HG02588 (cell line): ENCODE data around the gene KLK14.

Source experiments
- ATAC-seq: cut with Tn5 transposase; IDR thresholded peaks from one replicate; pipeline ENCODE4 v1.9.1; 2021; ENCODE audit warnings: mild to moderate bottlenecking, moderate library complexity; ENCODE audit not compliant: unreplicated experiment

The KLK14 gene

DNA sequence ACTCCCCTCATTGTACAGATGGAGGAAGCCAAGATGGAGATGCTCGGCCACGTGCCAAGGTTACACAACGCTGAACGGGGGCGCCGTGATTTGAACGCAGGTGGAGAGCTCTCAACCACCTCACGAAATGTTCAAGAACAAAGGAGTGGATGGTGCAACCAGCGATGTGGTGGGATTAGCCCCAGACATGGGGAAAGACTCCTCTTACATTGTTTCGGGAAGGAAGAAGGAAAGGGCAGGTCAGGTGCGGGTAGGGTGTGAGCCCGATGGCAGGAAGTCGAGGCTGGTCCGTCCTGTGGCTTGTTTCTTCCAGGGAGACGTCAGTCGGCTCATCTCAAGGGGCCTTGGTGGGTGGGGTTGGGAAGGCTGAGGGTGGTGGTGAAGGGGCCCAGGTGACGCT, 7.1 kb upstream of the KLK14 start:
- ATAC-seq: no peak

DNA sequence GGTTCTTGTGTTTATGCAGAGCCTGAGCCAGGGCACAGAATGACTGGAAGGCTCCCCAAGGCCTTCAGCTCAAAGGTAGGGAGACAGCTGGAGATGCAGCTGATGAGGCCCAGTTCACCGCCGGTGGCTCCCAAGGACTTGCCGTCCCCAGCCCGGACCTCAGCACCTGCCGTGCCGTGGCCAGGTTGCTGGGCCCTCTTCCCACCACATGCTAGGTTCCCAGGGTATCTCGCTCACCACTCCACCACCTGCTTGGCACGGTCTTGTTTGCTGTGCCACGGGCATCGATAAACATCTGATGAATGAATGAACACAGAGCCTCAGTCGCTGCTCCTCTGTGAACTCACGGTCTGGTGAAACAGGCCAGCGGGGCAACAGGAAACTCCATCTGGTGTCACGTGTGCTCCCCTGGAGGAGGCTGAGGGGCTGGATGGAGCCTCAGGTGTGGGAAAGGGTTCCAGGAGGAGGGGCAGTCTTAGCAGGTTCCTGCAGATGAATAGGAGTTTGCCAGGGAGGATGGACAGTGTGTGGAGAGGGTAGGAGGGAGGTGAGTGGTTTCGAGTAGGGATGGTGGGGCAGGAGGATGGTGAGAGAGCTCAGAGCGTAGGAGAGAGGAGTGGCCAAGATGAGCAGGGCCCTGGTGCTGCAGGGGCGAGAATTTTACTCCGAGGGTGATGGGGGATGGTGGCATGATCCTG, 3.6 kb upstream of the KLK14 start:
- ATAC-seq: no peak

DNA sequence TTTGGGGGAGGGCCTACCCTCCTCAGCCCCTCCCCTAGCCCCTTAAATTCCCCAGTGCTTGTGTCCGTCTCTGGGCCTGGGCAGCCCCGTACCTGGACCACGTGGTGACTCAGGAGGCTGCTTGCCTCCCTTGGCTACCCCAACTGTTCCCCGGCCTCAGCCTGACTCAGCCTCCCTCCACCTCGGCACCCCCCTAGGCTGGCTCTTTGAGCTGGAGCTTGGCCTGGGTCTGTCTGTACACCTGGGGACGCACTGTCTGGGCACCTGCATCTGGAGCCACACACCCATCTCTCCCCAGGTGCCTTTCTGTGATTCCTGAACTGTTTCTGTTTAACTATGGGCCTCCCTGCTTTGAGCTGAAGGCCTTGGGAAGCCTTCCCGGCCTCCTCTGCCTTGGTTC, 1.8 kb upstream of the KLK14 start:
- no peak for ATAC-seq

DNA sequence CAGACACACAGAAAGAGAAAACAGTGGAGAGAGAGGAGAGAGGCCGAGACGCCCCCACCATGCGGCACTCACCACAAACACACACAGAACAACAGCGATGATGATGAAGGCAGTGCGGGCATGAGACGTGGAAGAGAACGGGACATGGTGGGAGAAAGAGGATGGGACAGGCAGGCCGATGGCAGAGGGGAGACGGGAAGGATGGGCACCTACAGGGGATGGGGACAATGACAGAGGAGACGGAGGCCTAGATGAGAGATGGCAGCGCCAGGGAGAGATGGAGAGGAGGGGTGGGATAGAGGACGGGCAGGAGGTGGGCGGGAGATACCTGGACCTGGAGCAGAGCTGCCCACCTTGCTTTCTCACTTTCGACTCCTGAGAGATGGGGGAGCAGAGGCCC, 1.1 kb upstream of the KLK14 start:
- no peak for ATAC-seq

DNA sequence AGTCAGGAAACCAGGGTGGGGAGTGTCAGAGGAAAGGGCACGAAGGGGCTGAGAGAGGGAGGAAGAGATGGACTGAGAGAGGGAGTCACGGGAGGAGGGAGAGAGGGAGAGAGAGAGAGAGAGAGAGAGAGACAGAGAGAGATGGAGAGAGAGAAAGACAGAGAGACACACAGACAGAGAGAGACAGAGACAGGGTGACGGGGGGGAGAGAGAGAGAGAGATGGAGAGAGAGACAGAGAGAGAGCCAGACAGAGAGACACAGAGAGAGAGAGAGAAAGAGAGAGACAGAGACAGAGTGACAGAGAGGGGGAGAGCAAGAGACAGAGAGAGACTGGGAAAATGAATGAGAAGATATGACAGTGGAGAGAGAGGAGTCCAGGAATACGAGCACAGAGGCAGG, 494 bp upstream of the KLK14 start:
- no peak for ATAC-seq

DNA sequence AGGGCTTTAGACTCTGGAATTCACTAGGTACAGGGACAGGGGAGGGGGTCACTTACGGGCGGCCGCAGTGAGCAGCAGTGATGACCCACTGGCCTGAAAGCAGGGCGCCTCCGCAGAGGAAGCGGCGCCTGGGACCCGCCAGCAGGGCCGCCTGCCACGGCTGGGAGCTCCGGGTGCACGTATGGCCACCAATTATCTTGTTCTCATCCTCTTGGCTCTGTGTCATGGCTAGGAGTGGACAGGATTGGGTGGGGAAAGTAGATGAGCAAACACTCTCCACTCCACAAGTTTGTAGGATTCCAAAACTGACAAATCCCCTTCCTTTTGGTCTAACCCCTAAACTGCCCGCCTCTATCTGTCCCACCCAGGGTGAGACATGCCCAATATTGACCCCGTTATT, 1.2 kb downstream of the KLK14 start:
- ATAC-seq: no peak

DNA sequence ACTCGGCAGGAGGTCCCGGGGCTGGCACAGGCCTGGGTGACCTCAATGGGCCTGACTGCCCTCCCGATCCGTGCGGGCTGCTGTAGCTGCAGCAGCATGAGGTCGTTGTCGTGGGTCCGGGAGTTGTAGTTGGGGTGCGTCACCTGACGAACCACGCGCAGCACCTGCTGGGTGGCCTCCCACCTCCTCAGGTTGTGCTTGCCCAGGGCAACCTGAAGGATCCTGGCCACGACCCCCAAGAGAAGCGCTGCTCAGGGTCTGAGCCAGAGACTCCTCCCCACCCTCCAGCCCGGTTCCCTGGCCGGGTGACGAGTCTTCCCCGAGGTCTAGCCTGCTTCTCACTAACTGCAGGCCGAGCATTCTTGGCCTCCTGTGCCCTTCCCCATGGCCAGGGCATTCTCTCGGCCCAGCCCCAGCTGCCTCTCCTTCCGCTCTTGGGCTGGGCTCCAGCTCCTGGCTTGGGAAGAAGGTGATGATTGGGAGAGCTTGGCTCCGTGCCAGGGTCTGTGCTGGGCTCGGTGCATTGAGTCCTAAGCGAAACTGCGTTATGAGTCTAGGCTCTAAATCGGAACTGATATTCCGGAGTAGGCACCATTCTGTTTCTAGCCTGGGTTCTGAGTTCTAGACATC, 3.1 kb downstream of the KLK14 start:
- no peak for ATAC-seq

DNA sequence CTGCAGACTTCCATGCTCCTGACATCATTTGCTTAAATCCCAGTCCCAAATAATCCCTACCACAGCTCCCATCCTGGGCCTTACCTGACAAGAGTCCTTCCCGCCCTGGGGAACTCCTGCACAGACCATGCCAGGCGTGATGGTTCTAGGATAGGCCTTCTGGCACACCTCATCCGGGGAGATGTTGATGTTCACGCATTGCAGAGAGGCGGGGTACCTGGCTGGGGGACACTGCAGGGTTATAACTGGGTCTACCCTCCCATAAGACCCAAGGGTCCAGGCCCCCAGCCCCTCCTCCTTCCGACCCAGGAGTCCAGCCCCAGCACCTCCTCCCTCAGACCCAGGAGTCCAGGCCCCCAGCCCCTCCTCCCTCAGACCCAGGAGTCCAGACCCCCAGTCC, 4.0 kb downstream of the KLK14 start:
- no peak for ATAC-seq

DNA sequence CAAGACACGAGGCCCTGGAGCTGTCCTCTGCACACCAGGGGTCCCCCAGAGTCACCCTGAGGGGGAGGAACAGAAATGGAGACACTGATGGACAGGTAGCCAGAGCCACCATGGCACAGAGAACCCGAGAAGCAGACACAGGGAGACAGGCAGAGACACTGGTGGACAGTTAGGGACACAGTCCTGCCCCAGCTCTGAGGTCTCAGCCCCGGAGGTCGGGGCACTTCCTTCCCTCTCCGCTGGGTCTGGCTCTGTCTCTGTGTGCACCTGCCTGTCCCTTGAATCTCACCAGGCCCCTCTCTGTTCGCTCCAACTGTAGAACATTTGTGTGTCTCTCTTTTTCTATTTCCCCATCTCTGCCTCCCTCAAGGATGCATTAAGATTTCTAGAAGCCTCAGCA, 4.6 kb downstream of the KLK14 start:
- ATAC-seq: no peak

DNA sequence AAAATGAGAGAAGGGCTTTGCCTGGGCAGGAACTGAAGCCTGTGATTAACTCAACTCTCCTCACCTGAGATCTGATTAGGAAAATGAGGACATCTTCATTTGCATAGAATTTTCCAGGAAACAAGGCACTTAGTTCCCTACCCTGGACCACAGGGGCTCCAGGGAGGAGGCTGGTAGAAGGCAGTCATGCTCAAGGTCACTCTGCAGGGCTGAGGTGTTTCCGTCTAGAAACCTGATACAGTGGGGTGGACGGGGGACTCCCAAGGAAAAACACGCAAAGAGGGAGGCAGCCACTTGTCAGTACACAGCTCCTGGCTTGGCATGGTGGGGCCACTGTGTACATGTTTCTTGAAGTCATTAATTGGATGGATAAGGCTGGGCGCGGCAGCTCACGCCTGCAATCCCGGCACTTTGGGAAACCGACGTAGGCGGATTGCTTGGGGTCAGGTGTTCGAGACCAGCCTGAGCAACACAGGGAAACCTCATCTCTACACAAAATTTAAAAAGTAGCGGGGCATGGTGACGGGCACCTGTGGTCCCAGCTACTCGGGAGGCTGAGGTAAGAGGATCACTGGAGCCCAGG, 6.0 kb downstream of the KLK14 start:
- no peak for ATAC-seq

DNA sequence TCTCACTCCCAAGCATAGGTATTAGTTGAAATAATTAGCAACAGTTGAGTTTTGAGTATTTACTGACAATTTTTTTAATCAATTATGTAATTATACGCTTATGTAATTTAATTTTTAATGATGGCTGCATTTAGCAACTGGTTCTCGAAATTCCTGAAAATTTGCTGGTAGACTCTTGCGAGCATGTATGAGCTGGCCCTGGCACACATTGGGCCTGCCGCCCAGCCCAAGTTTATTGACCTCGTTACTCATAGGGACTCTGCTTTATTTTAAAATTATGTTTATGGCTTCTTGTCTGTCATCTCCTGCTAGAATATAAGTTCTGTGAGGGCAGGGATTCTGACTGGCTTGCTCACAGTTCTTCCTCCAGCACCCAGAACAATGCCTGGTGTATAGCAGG, 6.7 kb downstream of the KLK14 start:
- no peak for ATAC-seq

DNA sequence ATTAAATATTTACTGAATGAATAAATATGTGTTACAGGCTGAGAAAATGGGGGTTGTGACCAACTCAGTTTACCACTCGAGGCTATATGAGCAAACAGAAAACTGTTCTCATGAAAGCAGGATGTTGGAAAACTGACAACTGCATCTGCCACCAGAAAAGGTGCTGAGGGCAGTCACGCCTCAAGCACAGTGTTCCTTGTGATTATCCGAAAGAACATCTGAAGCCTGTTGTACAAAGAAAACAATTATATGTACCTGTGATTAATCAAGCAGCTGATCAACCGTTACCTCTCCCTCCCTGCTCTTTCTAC, 11.6 kb downstream of the KLK14 start:
- no peak for ATAC-seq

DNA sequence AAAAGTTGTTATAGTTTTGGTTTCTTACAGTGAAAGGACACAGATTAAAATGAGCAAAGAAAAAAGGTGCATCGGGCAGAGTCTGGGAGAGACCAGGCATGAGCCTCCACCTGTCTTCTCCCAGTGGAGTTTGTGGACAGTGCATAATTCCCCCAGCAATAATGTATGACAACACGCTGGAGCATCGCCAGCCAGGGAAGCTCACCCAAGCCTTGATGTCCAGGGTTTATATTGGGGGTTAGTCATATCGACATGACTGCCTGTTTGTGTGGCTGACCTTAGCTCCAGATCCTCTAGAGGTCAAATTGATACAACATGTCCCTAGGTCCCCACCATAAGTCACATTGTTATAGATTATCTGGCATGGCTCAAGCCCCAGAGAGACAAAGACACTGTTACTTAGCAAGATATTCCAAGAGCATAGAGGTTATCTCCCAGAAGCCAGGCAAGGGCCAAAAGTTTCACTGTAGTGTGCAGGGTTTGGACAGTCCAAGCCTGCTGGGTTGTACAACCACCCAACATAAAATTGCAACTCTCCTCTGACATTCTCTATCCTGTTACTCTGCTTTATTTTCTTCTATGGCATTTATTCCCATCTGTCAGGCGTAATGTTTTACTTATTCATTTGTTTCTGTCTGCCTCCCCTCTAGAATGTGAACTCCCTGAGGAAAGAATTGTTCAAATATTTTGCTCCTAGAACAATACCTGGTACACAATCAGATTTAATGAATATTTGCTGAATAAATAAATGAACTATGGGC, 12.2 kb downstream of the KLK14 start:
- ATAC-seq: no peak

DNA sequence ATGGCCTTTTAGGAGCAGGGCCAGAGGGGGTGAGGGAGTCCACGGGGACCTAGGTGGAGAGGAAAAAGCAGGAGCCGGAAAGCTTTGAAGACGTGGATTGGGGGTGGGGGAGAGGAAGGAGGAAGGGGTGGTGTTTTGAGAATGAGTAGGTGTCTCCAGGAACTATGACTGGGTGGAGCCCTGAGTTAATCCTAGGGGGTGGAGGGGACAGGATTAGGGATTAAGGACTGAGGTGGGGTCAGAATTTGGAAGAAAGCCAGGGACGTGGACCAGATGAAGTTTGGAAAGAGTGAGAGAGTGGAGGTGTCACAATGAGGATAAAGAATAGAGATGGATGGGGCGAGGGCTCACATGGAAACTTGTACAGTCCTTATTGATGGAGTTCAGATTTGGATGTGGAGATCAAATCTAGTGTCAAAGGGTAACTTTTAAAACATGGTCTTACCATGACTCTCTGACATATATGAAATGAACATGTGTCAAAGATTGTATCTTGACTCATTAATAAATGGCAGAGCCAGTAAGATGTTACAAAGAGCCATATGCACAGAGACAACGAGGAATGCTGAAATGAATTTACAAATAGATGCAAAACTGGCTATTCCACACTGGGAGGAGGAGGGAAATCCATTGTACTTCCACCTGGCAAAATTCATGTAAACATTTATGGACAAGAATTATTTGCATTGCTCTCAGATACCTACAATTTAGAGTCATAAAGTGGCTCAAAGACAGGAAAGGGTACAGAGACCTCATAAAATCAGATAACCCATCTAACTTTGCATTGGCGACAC, 16.1 kb downstream of the KLK14 start:
- ATAC-seq: no peak

DNA sequence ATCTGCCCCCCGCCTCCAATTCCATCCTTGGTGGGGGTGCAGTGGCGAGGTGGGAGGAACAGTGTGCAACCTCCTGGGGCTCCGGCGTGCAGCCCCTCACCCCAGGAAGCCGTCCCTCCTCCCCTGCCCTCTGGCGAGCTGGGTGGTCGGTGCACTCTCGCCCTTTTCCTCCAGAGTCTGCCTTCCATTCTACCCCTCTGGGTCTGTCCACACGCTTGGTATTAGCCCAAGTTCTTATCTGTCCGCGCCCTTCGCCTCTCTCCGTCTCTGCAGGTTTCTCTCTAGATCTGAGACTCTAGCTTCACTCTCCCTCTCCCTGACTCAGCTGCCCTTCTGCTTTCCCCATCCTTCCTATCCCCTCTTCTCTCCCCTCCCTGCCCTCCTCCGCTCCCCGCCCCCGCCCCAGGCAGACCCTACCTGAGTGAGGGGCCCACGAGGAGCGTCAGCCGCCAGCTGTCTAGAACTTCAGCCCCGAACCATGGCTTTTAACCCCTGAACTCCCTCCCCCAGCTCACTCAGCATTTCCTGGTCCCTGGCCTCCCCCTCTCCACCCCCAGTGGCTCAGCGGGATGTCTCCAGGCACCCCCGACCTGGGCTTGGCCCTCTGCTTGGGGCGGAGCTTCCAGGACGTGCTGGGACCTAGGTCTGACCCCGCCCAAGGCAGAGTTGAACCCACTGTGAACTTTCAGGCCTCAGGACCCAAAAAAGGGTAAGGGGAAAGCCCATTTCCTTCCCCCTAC, 17.3 kb downstream of the KLK14 start:
- no peak for ATAC-seq

DNA sequence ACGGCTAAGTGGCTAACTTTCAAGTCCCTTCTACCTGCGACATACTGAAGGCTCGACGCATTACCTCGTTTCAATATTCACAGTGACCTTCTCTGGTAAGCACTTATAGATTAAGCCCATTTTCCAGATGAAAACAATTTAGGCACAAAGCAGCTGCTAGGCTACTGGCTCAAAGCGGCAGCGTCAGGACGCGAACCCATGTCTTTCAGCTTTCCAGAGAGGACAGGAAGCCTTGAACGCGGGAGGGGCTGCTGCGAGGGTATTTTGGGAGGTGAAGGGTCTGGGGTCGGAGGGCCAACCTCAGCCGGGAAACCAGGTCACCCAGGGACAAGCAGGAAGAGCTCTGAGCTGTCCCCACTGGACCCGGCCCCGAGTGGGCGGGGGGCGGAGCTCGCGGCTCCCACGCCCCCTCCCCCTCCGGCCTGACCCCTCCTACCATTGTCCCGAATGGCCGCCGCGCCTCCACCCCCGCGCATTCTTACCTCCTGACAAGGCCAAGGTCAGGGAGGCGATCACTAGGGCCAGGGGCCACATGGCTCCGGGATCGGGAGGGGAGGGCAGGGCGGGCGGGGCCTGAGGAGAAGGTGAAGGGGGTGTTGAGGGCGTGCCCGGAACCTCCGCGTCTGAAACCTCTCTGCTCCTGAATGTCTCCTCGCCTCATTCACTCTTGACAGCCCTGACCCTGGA, 18.0 kb downstream of the KLK14 start, which contains the start of gene KLK13:
Gene KLK13 (minus strand): TSS at position 559 of the 687 bp plus-strand sequence. CDS start 25 bp downstream, at position 534.
- ATAC-seq: no peak

DNA sequence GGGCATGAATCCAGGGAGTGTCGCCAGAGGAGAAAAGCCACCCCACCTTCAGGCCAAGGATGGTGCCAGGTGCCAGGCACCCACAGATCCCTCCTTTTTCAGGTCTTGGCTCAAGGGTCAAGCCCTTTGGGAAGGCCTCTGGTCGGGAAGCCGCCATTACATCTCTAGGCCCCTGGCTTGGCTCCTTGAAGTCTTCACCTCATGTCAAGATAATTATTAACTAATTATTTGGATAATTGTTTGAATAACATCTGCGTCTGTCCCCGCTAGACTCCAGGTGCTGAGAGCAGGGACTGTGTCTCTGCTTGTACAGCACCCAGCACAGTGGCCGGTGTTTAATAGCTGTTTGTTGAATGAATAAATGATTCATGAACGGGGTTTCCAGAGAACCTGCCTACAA, 19.0 kb downstream of the KLK14 start:
- no peak for ATAC-seq

DNA sequence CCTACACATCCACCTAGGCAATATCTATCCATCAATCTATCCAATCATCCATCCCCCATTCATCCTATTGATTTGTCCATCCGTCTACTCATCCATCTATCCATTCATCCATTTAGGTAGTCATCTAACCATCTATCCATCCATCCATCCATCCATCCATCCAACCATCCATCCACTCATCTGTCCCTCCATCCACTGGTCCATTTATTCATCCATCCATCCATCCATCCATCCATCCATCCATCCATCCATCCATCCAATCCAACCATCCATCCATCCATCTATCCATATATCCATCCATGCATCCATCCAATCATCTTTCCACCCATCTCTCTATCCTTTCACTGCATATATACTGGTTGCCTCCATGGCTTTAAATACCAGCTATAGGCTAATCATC, 21.7 kb downstream of the KLK14 start:
- ATAC-seq: no peak

DNA sequence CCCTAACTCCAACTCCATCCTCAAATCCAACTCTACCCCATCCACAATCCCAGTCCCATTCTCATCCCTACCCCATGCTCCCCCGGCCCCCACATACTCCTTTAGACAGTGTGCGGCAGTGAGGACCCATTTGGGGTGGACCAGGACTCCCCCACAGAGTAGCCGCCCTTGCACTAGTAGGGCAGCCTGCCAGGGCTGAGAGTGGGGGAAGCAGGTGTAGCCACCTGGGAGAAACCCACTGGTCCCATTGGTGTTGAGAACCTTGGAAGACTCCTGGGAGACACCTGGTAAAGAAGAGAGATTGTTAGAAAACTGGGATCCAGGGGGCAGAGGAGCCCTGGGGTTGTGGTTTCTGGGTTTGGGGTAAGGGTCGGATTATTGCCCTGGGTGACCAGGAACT, 22.4 kb downstream of the KLK14 start:
- no peak for ATAC-seq

DNA sequence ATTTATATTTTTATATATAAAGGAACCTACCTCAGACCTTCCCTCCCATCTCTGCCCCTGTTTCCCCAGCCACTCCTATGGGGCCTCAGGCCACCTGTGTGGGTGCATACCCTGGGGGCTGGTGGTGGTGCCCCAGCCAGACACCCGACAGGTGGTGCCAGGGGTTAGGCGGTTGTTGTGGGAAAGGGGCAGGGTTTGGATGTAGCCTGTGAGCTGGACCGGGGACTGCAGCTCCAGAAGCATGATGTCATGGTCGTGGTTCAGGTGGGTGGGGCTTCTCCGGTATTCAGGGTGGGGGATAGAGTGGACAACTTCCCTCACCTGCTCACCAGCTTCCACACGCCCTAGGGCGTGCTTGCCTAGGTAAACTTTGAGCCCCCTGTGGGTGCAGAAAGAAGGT, 23.0 kb downstream of the KLK14 start:
- no peak for ATAC-seq
